ENCODE data around the gene ST8SIA3. TPM values are rescaled to one million over a fixed set of nuclear protein-coding genes. Genes with fewer than 3 reads are reported as not detected.

ST8SIA3 gene
- total RNA-seq = not detected

- no peak within 1 kb of the TSS for H3K4me3 Mint-ChIP-seq
- H3K4me1 Mint-ChIP-seq (ENCODE audit: low read depth) = no peaks in the 10 kb centered on the region
- no peak for DNase-seq
- H3K27me3 Mint-ChIP-seq = peaks cover 54% of the 10 kb centered on the region
- H3K27ac Mint-ChIP-seq = no peak within 1 kb of the TSS
- intact Hi-C loops (cut with micrococcal nuclease) = loop anchor here (5.0 kb wide), 1 partner anchor 90 kb away; no protein-coding TSS in a partner anchor
- H3K9me3 Mint-ChIP-seq = peaks cover 5% of the 10 kb centered on the region
- TF ChIP-seq CTCF (IDR thresholded peaks at IDR 0.05) = no peak
- ChIA-PET POLR2A (no interaction called here), CTCF (no interaction called here)
- H3K36me3 Mint-ChIP-seq (ENCODE audit: low read depth) = peaks cover 4% of the 10 kb centered on the region
- ATAC-seq = no peak
Measured at GRCh38 chr18:57352271-57352701, at the start of gene ST8SIA3. Gene ST8SIA3 (plus strand): TSS chr18:57352557. CDS start chr18:57352847, 290 bp downstream.

DNA sequence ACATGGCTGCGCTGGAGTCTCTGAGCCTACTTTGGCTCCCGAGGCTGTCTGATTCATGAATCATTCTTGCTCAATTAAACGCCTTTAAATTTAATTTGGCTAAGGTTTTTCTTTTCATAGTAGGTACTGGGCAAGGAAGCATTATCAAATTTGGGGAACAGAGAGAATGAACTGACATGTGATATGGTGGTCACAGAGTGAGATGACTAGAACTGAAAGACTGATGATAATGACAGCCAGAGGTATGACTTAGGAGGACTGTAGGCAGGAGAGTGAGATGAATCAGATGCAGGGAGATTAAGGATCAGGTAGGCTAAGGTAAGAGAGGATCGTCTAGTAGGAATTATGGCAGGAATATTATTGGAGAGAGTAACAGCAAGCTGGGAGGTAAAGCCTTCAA lies 40.9 kb upstream of the ST8SIA3 start:
- no peaks in the 10 kb centered on the region for H3K27me3 Mint-ChIP-seq
- H3K4me3 Mint-ChIP-seq = no peak overlapping the region
- DNase-seq (no peak), ATAC-seq (no peak)
- H3K36me3 Mint-ChIP-seq (ENCODE audit: low read depth) = no peaks in the 10 kb centered on the region
- ChIA-PET CTCF (no interaction called here), POLR2A (no interaction called here)
- no peak overlapping the region for H3K27ac Mint-ChIP-seq
- intact Hi-C loops (cut with micrococcal nuclease) = no loop called here
- no peaks in the 10 kb centered on the region for H3K9me3 Mint-ChIP-seq
- no peak for TF ChIP-seq CTCF (IDR thresholded peaks at IDR 0.05)
- H3K4me1 Mint-ChIP-seq (ENCODE audit: low read depth) = no peaks in the 10 kb centered on the region

GRCh38 chr18:57312346-57313144 lies 39.8 kb upstream of the ST8SIA3 start:
- intact Hi-C loops (cut with micrococcal nuclease) = no loop called here
- H3K4me1 Mint-ChIP-seq (ENCODE audit: low read depth) = no peaks in the 10 kb centered on the region
- DNase-seq (no peak), ATAC-seq (no peak)
- H3K9me3 Mint-ChIP-seq = no peaks in the 10 kb centered on the region
- H3K27me3 Mint-ChIP-seq = no peaks in the 10 kb centered on the region
- no peak for TF ChIP-seq CTCF (IDR thresholded peaks at IDR 0.05)
- no peak overlapping the region for H3K4me3 Mint-ChIP-seq
- no peaks in the 10 kb centered on the region for H3K36me3 Mint-ChIP-seq (ENCODE audit: low read depth)
- ChIA-PET CTCF (no interaction called here), POLR2A (no interaction called here)
- H3K27ac Mint-ChIP-seq = no peak overlapping the region

DNA sequence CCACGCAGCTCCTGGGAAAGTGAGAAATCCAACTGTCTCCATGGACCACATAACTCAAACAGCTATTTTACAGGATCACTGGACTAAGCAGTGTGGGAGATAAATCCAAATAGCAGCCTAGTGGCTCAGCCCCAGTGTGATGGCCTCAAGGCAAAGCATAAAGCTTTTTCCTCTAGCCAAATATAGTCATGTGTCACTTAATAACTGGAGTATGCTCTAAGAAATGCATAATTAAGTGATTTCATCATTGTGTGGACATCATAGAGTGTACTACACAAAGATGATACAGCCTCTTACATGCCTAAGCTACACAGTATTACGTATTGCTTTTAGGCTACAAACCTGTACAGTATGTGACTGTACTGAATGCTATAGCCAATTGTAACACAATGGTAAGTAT lies 31.8 kb upstream of the ST8SIA3 start:
- POLR2A ChIA-PET = no interaction called here
- peaks cover 12% of the 10 kb centered on the region for H3K27me3 Mint-ChIP-seq
- CTCF ChIA-PET = no interaction called here
- ATAC-seq (no peak), DNase-seq (no peak)
- H3K27ac Mint-ChIP-seq = no peak overlapping the region
- H3K4me1 Mint-ChIP-seq (ENCODE audit: low read depth) = no peaks in the 10 kb centered on the region
- no peaks in the 10 kb centered on the region for H3K36me3 Mint-ChIP-seq (ENCODE audit: low read depth)
- intact Hi-C loops (cut with micrococcal nuclease) = no loop called here
- H3K4me3 Mint-ChIP-seq = no peak overlapping the region
- TF ChIP-seq CTCF (IDR thresholded peaks at IDR 0.05) = no peak
- H3K9me3 Mint-ChIP-seq = peaks cover 3% of the 10 kb centered on the region

- DNase-seq (no peak), ATAC-seq (no peak)
- H3K9me3 Mint-ChIP-seq = peaks cover 3% of the 10 kb centered on the region
- ChIA-PET CTCF (no interaction called here), POLR2A (no interaction called here)
- peaks cover 15% of the 10 kb centered on the region for H3K27me3 Mint-ChIP-seq
- no peak for TF ChIP-seq CTCF (IDR thresholded peaks at IDR 0.05)
- H3K36me3 Mint-ChIP-seq (ENCODE audit: low read depth) = no peaks in the 10 kb centered on the region
- no peak overlapping the region for H3K4me3 Mint-ChIP-seq
- no peak overlapping the region for H3K27ac Mint-ChIP-seq
- intact Hi-C loops (cut with micrococcal nuclease) = no loop called here
- H3K4me1 Mint-ChIP-seq (ENCODE audit: low read depth) = no peaks in the 10 kb centered on the region
Measured at GRCh38 chr18:57325491-57326166, 26.7 kb upstream of the ST8SIA3 start.
